Measurements from ENCODE around the gene ZCCHC24.
"Not testable (repeated sequence)": the region's sequence is repeated elsewhere in the genome, so short reads cannot be mapped to it uniquely, and the experiment has no call there.

The ZCCHC24 gene

GRCh38 chr10:79447911-79448731, 2.7 kb upstream of the ZCCHC24 start:
- FAIRE-seq: no peak
- no peak for DNase-seq (ENCODE audit: extremely low spot score, insufficient read length, low read depth)

GRCh38 chr10:79447249-79447648, 1.8 kb upstream of the ZCCHC24 start:
- DNase-seq (ENCODE audit: extremely low spot score, insufficient read length, low read depth); FAIRE-seq: not testable (repeated sequence)

- DNase-seq (ENCODE audit: extremely low spot score, insufficient read length, low read depth): no peak
- no peak for FAIRE-seq
Measured at GRCh38 chr10:79446758-79447084, 1.3 kb upstream of the ZCCHC24 start.

GRCh38 chr10:79445977-79446757, 743 bp upstream of the ZCCHC24 start:
- FAIRE-seq (no peak), DNase-seq (ENCODE audit: extremely low spot score, insufficient read length, low read depth) (no peak)

GRCh38 chr10:79444199-79445119, 965 bp downstream of the ZCCHC24 start:
- FAIRE-seq (peak; percentile 21), DNase-seq (ENCODE audit: extremely low spot score, insufficient read length, low read depth) (no peak)

GRCh38 chr10:79443338-79444198, 1.9 kb downstream of the ZCCHC24 start:
- no peak for DNase-seq (ENCODE audit: extremely low spot score, insufficient read length, low read depth)
- no peak for FAIRE-seq

- FAIRE-seq (no peak), DNase-seq (ENCODE audit: extremely low spot score, insufficient read length, low read depth) (no peak)
Measured at GRCh38 chr10:79442171-79443040, 3.0 kb downstream of the ZCCHC24 start.

GRCh38 chr10:79441433-79441832, 4.0 kb downstream of the ZCCHC24 start:
- DNase-seq (ENCODE audit: extremely low spot score, insufficient read length, low read depth) (no peak), FAIRE-seq (no peak)

- FAIRE-seq (no peak), DNase-seq (ENCODE audit: extremely low spot score, insufficient read length, low read depth) (no peak)
Measured at GRCh38 chr10:79440281-79440680, 5.1 kb downstream of the ZCCHC24 start.

GRCh38 chr10:79438699-79439085, 6.7 kb downstream of the ZCCHC24 start:
- DNase-seq (ENCODE audit: extremely low spot score, insufficient read length, low read depth) (no peak), FAIRE-seq (no peak)

- no peak for DNase-seq (ENCODE audit: extremely low spot score, insufficient read length, low read depth)
- FAIRE-seq: no peak
Measured at GRCh38 chr10:79438021-79438698, 7.3 kb downstream of the ZCCHC24 start.

GRCh38 chr10:79437111-79437814, 8.2 kb downstream of the ZCCHC24 start:
- FAIRE-seq: no peak
- DNase-seq (ENCODE audit: extremely low spot score, insufficient read length, low read depth): no peak

- DNase-seq (ENCODE audit: extremely low spot score, insufficient read length, low read depth) (no peak), FAIRE-seq (no peak)
Measured at GRCh38 chr10:79436850-79437103, 8.6 kb downstream of the ZCCHC24 start.

- no peak for FAIRE-seq
- DNase-seq (ENCODE audit: extremely low spot score, insufficient read length, low read depth): no peak
Measured at GRCh38 chr10:79436066-79436849, 9.2 kb downstream of the ZCCHC24 start.

GRCh38 chr10:79435271-79436065, 10.0 kb downstream of the ZCCHC24 start:
- DNase-seq (ENCODE audit: extremely low spot score, insufficient read length, low read depth): no peak

GRCh38 chr10:79434821-79435251, 10.6 kb downstream of the ZCCHC24 start:
- FAIRE-seq (no peak), DNase-seq (ENCODE audit: extremely low spot score, insufficient read length, low read depth) (no peak)

More at GRCh38 chr10:79435271-79436065, 10.0 kb downstream of the ZCCHC24 start:
- no peak for FAIRE-seq
